K562 (cell line): Measurements from ENCODE around the gene LAMA4. TPM values are rescaled to one million over a fixed set of nuclear protein-coding genes. Genes with fewer than 3 reads are reported as not detected.

Experiments used
- ATAC-seq: fragments of 200-7000 bp; cut with Tn5 transposase; 3 replicates; pipeline ENCODE4 v1.9.1; 2020; ENCODE audit warnings: moderate library complexity
- BruUV-seq: library from RNA; stranded (reverse); fragments of 400-500 nt; replicated peaks from 2 replicates; lab custom pipeline; 2021; lab: Mats Ljungman, UMichigan
- CTCF ChIA-PET: fragments of 300-600 bp; formaldehyde crosslinking; extraction: SDS; loops from one replicate; lab custom pipeline; 2021; ENCODE audit warnings: low intra/inter-chr PET ratio; lab: Yijun Ruan, JAX
- POLR2A ChIA-PET: fragments of 300-600, 350-650 bp; sonication (Branson Sonifier 250); formaldehyde crosslinking; extraction: SDS; loops from one replicate; lab custom pipeline; 2021; ENCODE audit warnings: antibody characterized with exemption, inconsistent platforms; lab: Yijun Ruan, JAX
- DNase-seq, 4 experiments: peaks; one replicate each; pipeline versions ENCODE4 v3.0.0 to v3.0.0-alpha.2; 2011 to 2018; ENCODE audit warnings: low spot score in 3 of 4, mixed read lengths in 3 of 4; ENCODE audit errors: extremely low read depth in 1 of 4
- FAIRE-seq: peaks from 2 replicates; lab custom pipeline; 2011; peaks lifted over from hg19 to GRCh38; lab: Jason Lieb, UNC
- H2AFZ ChIP-seq: 2 replicates; pipeline ENCODE4 v1.6.0; 2011; ENCODE audit warnings: low read depth, low read length, control low read depth, inconsistent platforms
- H3K27ac ChIP-seq: fragments of 200-600 bp; 3 replicates; pipeline ENCODE4 v1.8.0; 2011; ENCODE audit warnings: low read depth, mild to moderate bottlenecking, control low read depth, inconsistent platforms, low read length, moderate library complexity, mixed read lengths; ENCODE audit errors: extremely low read depth
- H3K27me3 ChIP-seq, 2 experiments: fragments of 300-600 bp in 1 of 2; 2 replicates in 1 of 2; 3 replicates in 1 of 2; pipeline versions ENCODE4 v1.6.0 to v1.8.0; 2011; ENCODE audit warnings: inconsistent platforms in 2 of 2, low read length in 2 of 2, mild to moderate bottlenecking in 1 of 2, mixed read lengths in 1 of 2, moderate library complexity in 1 of 2; ENCODE audit not compliant: control insufficient read depth in 2 of 2, insufficient read depth in 2 of 2
- H3K36me3 ChIP-seq: fragments of 300-600 bp; 3 replicates; pipeline ENCODE4 v1.8.0; 2011; ENCODE audit warnings: mild to moderate bottlenecking, low read length, inconsistent platforms; ENCODE audit not compliant: control insufficient read depth, insufficient read depth
- H3K4me1 ChIP-seq, 2 experiments: fragments of 200-600 bp in 1 of 2; replicated peaks in 1 of 2; 2 replicates in 1 of 2; 3 replicates in 1 of 2; pipeline versions ENCODE4 v1.5.1 to v1.8.0; 2011; ENCODE audit warnings: inconsistent platforms in 2 of 2, low read length in 2 of 2, mild to moderate bottlenecking in 1 of 2, mixed read lengths in 1 of 2, moderate library complexity in 1 of 2; ENCODE audit not compliant: control insufficient read depth in 2 of 2, insufficient read depth in 2 of 2
- H3K4me2 ChIP-seq: 2 replicates; pipeline ENCODE4 v1.6.1; 2011; ENCODE audit warnings: low read length, control low read depth, inconsistent platforms, mixed read lengths; ENCODE audit not compliant: insufficient read depth
- H3K4me3 ChIP-seq: fragments of 200-600 bp; sonication (generic), shearing (Covaris generic); 2 replicates; pipeline ENCODE4 v1.5.1; 2016; ENCODE audit warnings: control low read depth, inconsistent platforms
- H3K79me2 ChIP-seq: fragments of 200-600 bp; 3 replicates; pipeline ENCODE4 v1.8.0; 2011; ENCODE audit warnings: low read length, inconsistent platforms; ENCODE audit not compliant: control insufficient read depth, insufficient read depth
- H3K9ac ChIP-seq, 2 experiments: 2 replicates each; pipeline versions ENCODE4 v1.6.0 to v1.6.1; 2011; ENCODE audit warnings: low read depth in 2 of 2, low read length in 2 of 2, control low read depth in 1 of 2, inconsistent platforms in 1 of 2, mild to moderate bottlenecking in 1 of 2, mixed read lengths in 1 of 2; ENCODE audit not compliant: insufficient read depth in 1 of 2
- H3K9me1 ChIP-seq: one replicate; pipeline ENCODE4 v1.6.0; 2011; ENCODE audit warnings: inconsistent platforms, mild to moderate bottlenecking, low read length, moderate library complexity; ENCODE audit not compliant: control insufficient read depth, insufficient read depth
- H3K9me3 ChIP-seq: replicated peaks from 2 replicates; pipeline ENCODE4 v1.5.1; 2011; ENCODE audit warnings: low read depth, low read length, inconsistent platforms; ENCODE audit not compliant: control insufficient read depth, insufficient read depth
- H4K20me1 ChIP-seq: replicated peaks from 2 replicates; pipeline ENCODE4 v1.6.1; 2011; ENCODE audit warnings: low read length, inconsistent platforms, mixed read lengths; ENCODE audit not compliant: control insufficient read depth, insufficient read depth
- BCL6 ChIP-seq: fragments of 250-450 bp; sonication (Bioruptor Pico); IDR thresholded peaks from 2 replicates; pipeline ENCODE4 v1.4.0; 2020
- CBFB ChIP-seq: sonication (generic); formaldehyde crosslinking; IDR thresholded peaks from 2 replicates; pipeline ENCODE4 v1.4.0; 2020; ENCODE audit warnings: mild to moderate bottlenecking, missing genetic modification reagents
- FOXJ3 ChIP-seq: sonication (generic); formaldehyde crosslinking; IDR thresholded peaks from 2 replicates; pipeline ENCODE4 v1.4.0; 2020; ENCODE audit warnings: mild to moderate bottlenecking, missing genetic modification reagents
- FOXM1 ChIP-seq, 2 experiments: fragments of 450-650 bp in 1 of 2; sonication (generic) in 1 of 2; formaldehyde crosslinking in 1 of 2; IDR thresholded peaks; 2 replicates each; pipeline versions ENCODE4 v1.6.1 to v1.9.0; 2017 to 2022; ENCODE audit warnings: low read depth in 2 of 2, mild to moderate bottlenecking in 2 of 2, missing genetic modification reagents in 1 of 2, moderate library complexity in 1 of 2
- MCM2 ChIP-seq: fragments of 450-650 bp; IDR thresholded peaks from 2 replicates; pipeline ENCODE4 v1.6.1; 2017; ENCODE audit warnings: low read depth, mild to moderate bottlenecking
- NR2F6 ChIP-seq: fragments of 450-650 bp; formaldehyde crosslinking; IDR thresholded peaks from 2 replicates; pipeline ENCODE4 v1.4.0; 2020; ENCODE audit warnings: mild to moderate bottlenecking
- PHF21A ChIP-seq: fragments of 450-650 bp; IDR thresholded peaks from 2 replicates; pipeline ENCODE4 v1.6.1; 2017; ENCODE audit warnings: low read depth, borderline replicate concordance
- SAFB2 ChIP-seq: fragments of 200-400 bp; formaldehyde crosslinking; IDR thresholded peaks from 2 replicates; pipeline ENCODE4 v1.6.1; 2018; ENCODE audit warnings: borderline replicate concordance, low read length, low read depth, moderate library complexity; ENCODE audit not compliant: severe bottlenecking
- TEAD2 ChIP-seq: fragments of 450-650 bp; IDR thresholded peaks from 2 replicates; pipeline ENCODE4 v1.6.1; 2016; ENCODE audit warnings: missing genetic modification characterization, control low read depth, missing compliant biosample characterization
- WGBS: fragments of 100-300 bp; shearing (Covaris generic); methylation state at CpG from one replicate; pipeline ENCODE4 v1.1.6; 2016; ENCODE audit warnings: low coverage, mixed read lengths; ENCODE audit not compliant: insufficient coverage; ENCODE audit errors: missing lambda C conversion rate; 5-methylcytosine and 5-hydroxymethylcytosine counted together
- in situ Hi-C: fragments of 300-500 bp; cut with MboI; formaldehyde crosslinking; loops from 4 replicates; pipeline ENCODE4 v1.15.0; 2018; ENCODE audit warnings: inconsistent platforms, mixed read lengths
- intact Hi-C: fragments of 100-400 bp; cut with micrococcal nuclease; formaldehyde crosslinking; loops from 2 replicates; pipeline ENCODE4 v1.14.2; 2022
- polyA plus RNA-seq, 8 experiments: library from polyadenylated mRNA; depleted of rRNA in 4 of 8; stranded (reverse) in 5 of 8; unstranded in 3 of 8; fragments of >200 nt; fragmentation: Nextera tagmentation in 2 of 8; fragmentation: Illumina TruSeq in 1 of 8; extraction: Ambion mirVana in 2 of 8; extraction: Trizol in 1 of 8; gene quantifications; 2 replicates each; pipeline versions ENCODE4 v1.2.1 to v1.2.3, GENCODE V29; 2011 to 2014; ENCODE audit warnings: inconsistent platforms in 1 of 8, missing spikeins in 1 of 8
- total RNA-seq, 7 experiments: library from RNA; depleted of rRNA in 6 of 7; stranded (reverse); fragments of >200 nt in 6 of 7; fragmentation: Illumina TruSeq in 2 of 7; extraction: Trizol in 2 of 7; gene quantifications; 2 replicates each; pipeline versions ENCODE4 v1.2.1 to v1.2.3, GENCODE V29; 2011 to 2021; ENCODE audit warnings: low replicate concordance in 1 of 7
- TF ChIP-seq, protein P1 (sequence below): fragments of 450-650 bp; IDR thresholded peaks from 2 replicates; pipeline ENCODE4 v1.6.1; 2016; ENCODE audit warnings: missing biosample characterization, missing genetic modification characterization
- TF ChIP-seq, protein P2 (sequence below), 2 experiments: IDR thresholded peaks in 1 of 2; conservative IDR thresholded peaks in 1 of 2; 2 replicates each; pipeline ENCODE4 v1.6.1; 2016; ENCODE audit warnings: low read depth in 2 of 2, mild to moderate bottlenecking in 1 of 2, missing compliant biosample characterization in 1 of 2, missing genetic modification characterization in 1 of 2, moderate library complexity in 1 of 2
- TF ChIP-seq, protein P3 (sequence below): fragments of 450-650 bp; IDR thresholded peaks from 2 replicates; pipeline ENCODE4 v1.6.1; 2014; ENCODE audit warnings: low read depth, mild to moderate bottlenecking, moderate library complexity, borderline replicate concordance
- TF ChIP-seq, protein P4 (sequence below), 2 experiments: IDR thresholded peaks; 2 replicates each; pipeline ENCODE4 v1.6.1; 2011; ENCODE audit warnings: borderline replicate concordance in 1 of 2, control low read depth in 1 of 2, low read depth in 1 of 2, low read length in 1 of 2, mild to moderate bottlenecking in 1 of 2, mixed read lengths in 1 of 2, moderate library complexity in 1 of 2; ENCODE audit not compliant: insufficient read depth in 1 of 2, insufficient read length in 1 of 2, poor library complexity in 1 of 2, severe bottlenecking in 1 of 2; ENCODE audit errors: extremely low read depth in 1 of 2

LAMA4 gene
- total and polyA plus RNA-seq, 9 of the 15 experiments (the other 6 are each of a cell fraction or from before 2014, with no cell fraction given) = 0.05 to 2.9 (median 0.51) TPM

DNA sequence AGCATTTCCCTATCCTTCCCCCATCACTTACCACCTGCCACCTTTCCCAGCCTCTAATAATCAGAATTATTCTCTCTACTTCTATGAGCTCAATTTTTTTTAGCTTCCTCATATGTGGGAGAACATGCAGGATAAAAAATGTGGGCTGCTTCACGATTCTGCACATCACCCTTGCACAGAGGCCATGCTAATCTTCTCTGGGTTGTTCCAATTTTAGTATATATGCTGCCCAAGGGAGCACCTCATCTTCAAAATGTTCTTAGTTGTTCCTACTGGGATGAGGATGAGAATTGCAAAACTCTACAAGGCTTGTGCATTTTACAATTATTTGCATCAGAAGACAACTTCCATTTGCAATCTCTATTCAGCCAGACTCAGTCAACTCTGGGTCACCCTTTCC is 58.1 kb downstream of the LAMA4 start (continued):
- no peak for TF ChIP-seq CBFB (CRISPR knock-in tag)
- no peak for TF ChIP-seq SAFB2
- TF ChIP-seq, all 486 proteins: peak for 0

DNA sequence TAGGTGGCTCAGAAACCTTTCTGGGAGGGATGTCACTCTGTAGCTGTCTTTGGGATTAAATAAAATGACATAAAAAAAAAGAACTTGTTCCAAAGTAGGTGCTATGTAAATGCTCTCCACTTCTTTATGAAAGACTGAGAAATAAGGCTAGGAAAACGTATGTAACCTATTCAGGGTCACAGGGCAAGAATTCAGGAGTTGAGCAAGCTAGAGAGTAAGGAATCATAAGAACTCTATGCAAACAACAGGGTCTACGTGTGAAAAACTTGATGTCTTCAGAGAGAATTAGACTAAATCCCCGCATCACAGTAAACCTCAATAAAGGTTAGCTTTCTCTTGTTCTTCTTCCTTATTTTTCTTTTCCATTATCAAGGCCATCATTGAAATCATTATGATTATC is 59.2 kb downstream of the LAMA4 start:
- DNase-seq (no peak), ATAC-seq (no peak), FAIRE-seq (no peak)
- TF ChIP-seq CBFB (CRISPR knock-in tag) (no peak), BCL6 (CRISPR knock-in tag) (no peak), MCM2 (no peak), PHF21A (no peak), TEAD2 (tag) (no peak), NR2F6 (CRISPR knock-in tag) (no peak), FOXJ3 (CRISPR knock-in tag) (no peak), FOXM1 (IDR thresholded peaks at IDR 0.05; ENCODE audit: low read depth) (no peak), FOXM1 (CRISPR knock-in tag; IDR thresholded peaks at IDR 0.05; ENCODE audit: low read depth) (no peak)
- TF ChIP-seq, protein P1, sequence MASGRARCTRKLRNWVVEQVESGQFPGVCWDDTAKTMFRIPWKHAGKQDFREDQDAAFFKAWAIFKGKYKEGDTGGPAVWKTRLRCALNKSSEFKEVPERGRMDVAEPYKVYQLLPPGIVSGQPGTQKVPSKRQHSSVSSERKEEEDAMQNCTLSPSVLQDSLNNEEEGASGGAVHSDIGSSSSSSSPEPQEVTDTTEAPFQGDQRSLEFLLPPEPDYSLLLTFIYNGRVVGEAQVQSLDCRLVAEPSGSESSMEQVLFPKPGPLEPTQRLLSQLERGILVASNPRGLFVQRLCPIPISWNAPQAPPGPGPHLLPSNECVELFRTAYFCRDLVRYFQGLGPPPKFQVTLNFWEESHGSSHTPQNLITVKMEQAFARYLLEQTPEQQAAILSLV (tag) = no peak
- TF ChIP-seq, protein P2, sequence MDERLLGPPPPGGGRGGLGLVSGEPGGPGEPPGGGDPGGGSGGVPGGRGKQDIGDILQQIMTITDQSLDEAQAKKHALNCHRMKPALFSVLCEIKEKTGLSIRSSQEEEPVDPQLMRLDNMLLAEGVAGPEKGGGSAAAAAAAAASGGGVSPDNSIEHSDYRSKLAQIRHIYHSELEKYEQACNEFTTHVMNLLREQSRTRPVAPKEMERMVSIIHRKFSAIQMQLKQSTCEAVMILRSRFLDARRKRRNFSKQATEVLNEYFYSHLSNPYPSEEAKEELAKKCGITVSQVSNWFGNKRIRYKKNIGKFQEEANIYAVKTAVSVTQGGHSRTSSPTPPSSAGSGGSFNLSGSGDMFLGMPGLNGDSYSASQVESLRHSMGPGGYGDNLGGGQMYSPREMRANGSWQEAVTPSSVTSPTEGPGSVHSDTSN (CRISPR knock-in tag; IDR thresholded peaks at IDR 0.05; ENCODE audit: low read depth) = no peak
- TF ChIP-seq, protein P2 (tag; conservative IDR thresholded peaks at IDR 0.05; ENCODE audit: low read depth) = no peak
- TF ChIP-seq, protein P3, sequence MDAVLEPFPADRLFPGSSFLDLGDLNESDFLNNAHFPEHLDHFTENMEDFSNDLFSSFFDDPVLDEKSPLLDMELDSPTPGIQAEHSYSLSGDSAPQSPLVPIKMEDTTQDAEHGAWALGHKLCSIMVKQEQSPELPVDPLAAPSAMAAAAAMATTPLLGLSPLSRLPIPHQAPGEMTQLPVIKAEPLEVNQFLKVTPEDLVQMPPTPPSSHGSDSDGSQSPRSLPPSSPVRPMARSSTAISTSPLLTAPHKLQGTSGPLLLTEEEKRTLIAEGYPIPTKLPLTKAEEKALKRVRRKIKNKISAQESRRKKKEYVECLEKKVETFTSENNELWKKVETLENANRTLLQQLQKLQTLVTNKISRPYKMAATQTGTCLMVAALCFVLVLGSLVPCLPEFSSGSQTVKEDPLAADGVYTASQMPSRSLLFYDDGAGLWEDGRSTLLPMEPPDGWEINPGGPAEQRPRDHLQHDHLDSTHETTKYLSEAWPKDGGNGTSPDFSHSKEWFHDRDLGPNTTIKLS = no peak
- TF ChIP-seq, protein P4, sequence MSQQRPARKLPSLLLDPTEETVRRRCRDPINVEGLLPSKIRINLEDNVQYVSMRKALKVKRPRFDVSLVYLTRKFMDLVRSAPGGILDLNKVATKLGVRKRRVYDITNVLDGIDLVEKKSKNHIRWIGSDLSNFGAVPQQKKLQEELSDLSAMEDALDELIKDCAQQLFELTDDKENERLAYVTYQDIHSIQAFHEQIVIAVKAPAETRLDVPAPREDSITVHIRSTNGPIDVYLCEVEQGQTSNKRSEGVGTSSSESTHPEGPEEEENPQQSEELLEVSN (IDR thresholded peaks at IDR 0.05; ENCODE audit: borderline replicate concordance in 1 of 2, extremely low read depth in 1 of 2, insufficient read depth in 1 of 2, insufficient read length in 1 of 2, low read depth in 1 of 2, low read length in 1 of 2, poor library complexity in 1 of 2, severe bottlenecking in 1 of 2) = no peak
- Histone ChIP-seq H3K4me3 (no peak overlapping the region), H4K20me1 (no peaks in the 10 kb centered on the region), H3K36me3 (no peaks in the 10 kb centered on the region), H3K9me1 (no peaks in the 10 kb centered on the region), H3K9ac (no peak overlapping the region), H3K27ac (no peak overlapping the region), H3K79me2 (no peaks in the 10 kb centered on the region), H3K27me3 (no peaks in the 10 kb centered on the region), H2AFZ (no peak overlapping the region), H3K4me1 (no peaks in the 10 kb centered on the region), H3K9me3 (no peaks in the 10 kb centered on the region), H3K4me2 (no peak overlapping the region)
- CTCF ChIA-PET = no interaction called here
- intact Hi-C loops = no loop called here
- POLR2A ChIA-PET = interaction anchor here (1.4 kb wide), 1 partner anchor 12 kb away, joined by 5 read pairs; no protein-coding TSS in a partner anchor
- in situ Hi-C loops = loop anchor here (25.0 kb wide), 1 partner anchor 1717 kb away; no protein-coding TSS in a partner anchor
- 0% methylated on average over 3 of the region's 3 CpGs for WGBS
- BruUV-seq = no TSS peak
